ENCODE results near the gene MYO5C. TPM values are rescaled to one million over a fixed set of nuclear protein-coding genes. Genes with fewer than 3 reads are reported as not detected.

The MYO5C gene
- total RNA-seq, 1 experiment from 2014 or later, result 28.2 TPM

- in situ Hi-C loops (cut with HindIII; ENCODE audit: low pct_unique_long_range_greater_than_20kb, low sequenced_read_pairs), result no loop called here
- POLR2A ChIA-PET, result no interaction called here
- H3K36me3 ChIP-seq (ENCODE audit: control insufficient read depth, insufficient read depth, low read length), result no peaks in the 10 kb centered on the region
- BruUV-seq (replicated peaks), result no TSS peak
- DNase-seq (ENCODE audit: low read depth, low spot score) (no peak), ATAC-seq (no peak)
- no peak overlapping the region for H3K4me3 ChIP-seq (ENCODE audit: low read depth in 2 of 2, low read length in 2 of 2)
- no peak overlapping the region for H3K27ac ChIP-seq (ENCODE audit: low read length)
- H3K4me1 ChIP-seq (ENCODE audit: control insufficient read depth, insufficient read depth, low read length), result no peaks in the 10 kb centered on the region
- TF ChIP-seq SIN3A (IDR thresholded peaks at IDR 0.05; ENCODE audit: borderline replicate concordance, insufficient read depth, low read depth, low read length) (no peak), POLR2AphosphoS5 (IDR thresholded peaks at IDR 0.05; ENCODE audit: low read depth, low read length) (no peak)
- H3K9me3 ChIP-seq (ENCODE audit: control insufficient read depth, insufficient read depth, low read depth, low read length), result no peaks in the 10 kb centered on the region
- intact Hi-C loops (cut with micrococcal nuclease; ENCODE audit: unreplicated experiment), result no loop called here
- H3K27me3 ChIP-seq (ENCODE audit: control insufficient read depth, insufficient read depth, low read length), result no peaks in the 10 kb centered on the region
- CTCF ChIA-PET, result no interaction called here
Observed at GRCh38 chr15:52196891-52197290, 98.7 kb downstream of the MYO5C start.

- Histone ChIP-seq H3K36me3 (ENCODE audit: control insufficient read depth, insufficient read depth, low read length) (no peaks in the 10 kb centered on the region), H3K27ac (ENCODE audit: low read length) (no peak overlapping the region), H3K9me3 (ENCODE audit: control insufficient read depth, insufficient read depth, low read depth, low read length) (no peaks in the 10 kb centered on the region), H3K27me3 (ENCODE audit: control insufficient read depth, insufficient read depth, low read length) (no peaks in the 10 kb centered on the region), H3K4me3 (ENCODE audit: low read depth in 2 of 2, low read length in 2 of 2) (no peak overlapping the region), H3K4me1 (ENCODE audit: control insufficient read depth, insufficient read depth, low read length) (no peaks in the 10 kb centered on the region)
- CTCF ChIA-PET, result interaction anchor here (1.3 kb wide), 1 partner anchor 9 kb away, joined by 3 read pairs; no protein-coding TSS in a partner anchor
- DNase-seq (ENCODE audit: low read depth, low spot score) (no peak), ATAC-seq (no peak)
- in situ Hi-C loops (cut with HindIII; ENCODE audit: low pct_unique_long_range_greater_than_20kb, low sequenced_read_pairs), result no loop called here
- POLR2A ChIA-PET, result no interaction called here
- no peak for TF ChIP-seq SIN3A (IDR thresholded peaks at IDR 0.05; ENCODE audit: borderline replicate concordance, insufficient read depth, low read depth, low read length)
- TF ChIP-seq TCF7L2 (IDR thresholded peaks at IDR 0.05; ENCODE audit: low read depth, low read length), result no peak
- BruUV-seq (replicated peaks), result no TSS peak
- intact Hi-C loops (cut with micrococcal nuclease; ENCODE audit: unreplicated experiment), result no loop called here
Observed at GRCh38 chr15:52193791-52194190, 101.8 kb downstream of the MYO5C start.

GRCh38 chr15:52193321-52193720, 102.3 kb downstream of the MYO5C start:
- H3K9me3 ChIP-seq (ENCODE audit: control insufficient read depth, insufficient read depth, low read depth, low read length), result no peaks in the 10 kb centered on the region
- CTCF ChIA-PET, result interaction anchor here (1.3 kb wide), 1 partner anchor 9 kb away, joined by 3 read pairs; no protein-coding TSS in a partner anchor
- DNase-seq (ENCODE audit: low read depth, low spot score) (no peak), ATAC-seq (no peak)
- TF ChIP-seq REST (IDR thresholded peaks at IDR 0.05; ENCODE audit: insufficient read depth in 1 of 2, low read depth in 2 of 2, low read length in 1 of 2) (no peak), SIN3A (IDR thresholded peaks at IDR 0.05; ENCODE audit: borderline replicate concordance, insufficient read depth, low read depth, low read length) (no peak), TCF7L2 (IDR thresholded peaks at IDR 0.05; ENCODE audit: low read depth, low read length) (no peak), POLR2AphosphoS5 (IDR thresholded peaks at IDR 0.05; ENCODE audit: low read depth, low read length) (no peak), CTCF (IDR thresholded peaks at IDR 0.05) (no peak)
- no peaks in the 10 kb centered on the region for H3K36me3 ChIP-seq (ENCODE audit: control insufficient read depth, insufficient read depth, low read length)
- intact Hi-C loops (cut with micrococcal nuclease; ENCODE audit: unreplicated experiment) (no loop called here), in situ Hi-C loops (cut with HindIII; ENCODE audit: low pct_unique_long_range_greater_than_20kb, low sequenced_read_pairs) (no loop called here)
- no peaks in the 10 kb centered on the region for H3K27me3 ChIP-seq (ENCODE audit: control insufficient read depth, insufficient read depth, low read length)
- no peak overlapping the region for H3K27ac ChIP-seq (ENCODE audit: low read length)
- POLR2A ChIA-PET, result no interaction called here
- H3K4me1 ChIP-seq (ENCODE audit: control insufficient read depth, insufficient read depth, low read length), result no peaks in the 10 kb centered on the region
- H3K4me3 ChIP-seq (ENCODE audit: low read depth in 2 of 2, low read length in 2 of 2), result no peak overlapping the region
- no TSS peak for BruUV-seq (replicated peaks)

All from Panc1 (cell line).